Measurements from ENCODE around the gene KLHDC7A.

DNA sequence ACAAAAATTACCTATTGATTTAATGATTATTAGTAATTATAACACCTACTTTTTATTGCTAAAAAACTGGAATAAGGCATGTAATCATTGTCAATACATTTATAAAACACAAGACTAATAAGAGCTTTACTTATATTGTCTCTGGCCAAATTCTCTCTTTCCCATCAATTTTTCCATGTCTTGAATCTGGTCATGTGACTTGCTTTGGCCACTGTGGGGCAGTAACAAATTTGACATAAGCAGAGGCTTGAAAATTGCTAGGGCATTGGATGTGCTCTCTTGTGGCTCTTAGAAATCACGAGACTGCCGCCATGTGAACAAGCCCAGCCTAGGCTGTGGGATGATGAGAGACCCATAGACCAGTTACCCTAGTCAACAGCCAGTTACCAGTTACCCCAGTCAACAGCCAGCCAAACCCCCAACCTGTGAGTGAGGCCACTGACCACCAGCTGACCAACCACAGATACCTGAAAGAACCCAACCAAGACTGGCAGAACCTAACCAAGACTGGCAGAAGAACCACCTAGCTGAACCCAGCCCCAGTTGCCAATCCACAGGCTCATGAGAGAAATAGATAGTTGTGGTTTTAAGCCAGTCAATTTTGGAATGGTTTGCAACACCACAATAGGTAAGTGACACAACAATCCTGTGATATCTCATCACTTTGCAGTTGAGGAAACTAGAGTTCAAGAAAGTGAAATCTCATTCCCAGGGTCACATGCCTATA lies 8.8 kb downstream of the KLHDC7A start:
- TF ChIP-seq POLR2A (IDR thresholded peaks at IDR 0.05; ENCODE audit: low read depth, low read length) = no peak
- TF ChIP-seq POLR2AphosphoS5 (IDR thresholded peaks at IDR 0.05; ENCODE audit: low read depth, low read length) = no peak
- TF ChIP-seq TAF1 (IDR thresholded peaks at IDR 0.05; ENCODE audit: borderline replicate concordance, low read depth, low read length) = no peak
